GM21447 (cell line): Measurements from ENCODE around the gene ESPN.
"Not testable (repeated sequence)": the region's sequence is repeated elsewhere in the genome, so short reads cannot be mapped to it uniquely, and the experiment has no call there.

Experiments used
- ATAC-seq: cut with Tn5 transposase; IDR thresholded peaks from one replicate; pipeline ENCODE4 v1.9.1; 2021; ENCODE audit not compliant: unreplicated experiment

ESPN gene

DNA sequence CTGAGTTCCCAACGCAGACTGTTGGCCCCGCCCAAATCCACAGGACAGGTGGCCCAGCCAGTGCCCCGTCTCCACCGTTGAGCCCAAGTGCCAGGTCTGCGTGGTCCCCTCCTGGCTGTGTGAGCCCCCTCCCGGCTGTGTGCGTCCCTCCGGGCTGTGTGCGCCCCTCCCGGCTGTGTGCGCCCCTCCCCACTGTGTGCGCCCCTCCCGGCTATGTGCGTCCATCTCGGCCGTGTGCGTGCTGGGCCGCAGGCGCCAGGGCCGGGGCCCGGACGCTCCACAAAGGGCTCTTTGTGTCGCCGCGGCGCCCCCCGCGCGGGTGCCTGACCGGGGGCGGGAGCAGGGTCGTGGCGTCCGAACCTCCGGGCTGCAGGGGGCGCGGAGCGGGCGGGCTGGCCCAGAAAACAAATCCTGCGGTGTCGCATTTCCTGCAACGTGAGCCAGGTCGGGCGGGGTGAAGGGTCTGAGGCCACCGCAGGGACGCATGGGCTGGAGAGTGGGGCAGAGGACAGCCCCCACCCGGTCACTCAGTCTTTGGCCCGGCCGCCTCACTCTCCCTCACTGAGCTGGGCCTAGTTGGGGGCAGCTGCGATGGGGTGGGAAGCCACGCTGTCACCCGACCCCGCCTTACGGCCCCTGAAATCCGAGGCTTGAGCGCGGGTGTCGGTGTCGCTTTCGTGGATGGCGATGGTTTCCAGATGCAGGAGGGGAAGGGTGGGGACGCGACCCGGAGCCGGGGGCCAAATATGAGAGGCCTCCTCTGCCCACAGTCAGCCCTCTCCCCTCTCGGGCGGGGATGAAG lies 22.6 kb downstream of the ESPN start:
- ATAC-seq: no peak

DNA sequence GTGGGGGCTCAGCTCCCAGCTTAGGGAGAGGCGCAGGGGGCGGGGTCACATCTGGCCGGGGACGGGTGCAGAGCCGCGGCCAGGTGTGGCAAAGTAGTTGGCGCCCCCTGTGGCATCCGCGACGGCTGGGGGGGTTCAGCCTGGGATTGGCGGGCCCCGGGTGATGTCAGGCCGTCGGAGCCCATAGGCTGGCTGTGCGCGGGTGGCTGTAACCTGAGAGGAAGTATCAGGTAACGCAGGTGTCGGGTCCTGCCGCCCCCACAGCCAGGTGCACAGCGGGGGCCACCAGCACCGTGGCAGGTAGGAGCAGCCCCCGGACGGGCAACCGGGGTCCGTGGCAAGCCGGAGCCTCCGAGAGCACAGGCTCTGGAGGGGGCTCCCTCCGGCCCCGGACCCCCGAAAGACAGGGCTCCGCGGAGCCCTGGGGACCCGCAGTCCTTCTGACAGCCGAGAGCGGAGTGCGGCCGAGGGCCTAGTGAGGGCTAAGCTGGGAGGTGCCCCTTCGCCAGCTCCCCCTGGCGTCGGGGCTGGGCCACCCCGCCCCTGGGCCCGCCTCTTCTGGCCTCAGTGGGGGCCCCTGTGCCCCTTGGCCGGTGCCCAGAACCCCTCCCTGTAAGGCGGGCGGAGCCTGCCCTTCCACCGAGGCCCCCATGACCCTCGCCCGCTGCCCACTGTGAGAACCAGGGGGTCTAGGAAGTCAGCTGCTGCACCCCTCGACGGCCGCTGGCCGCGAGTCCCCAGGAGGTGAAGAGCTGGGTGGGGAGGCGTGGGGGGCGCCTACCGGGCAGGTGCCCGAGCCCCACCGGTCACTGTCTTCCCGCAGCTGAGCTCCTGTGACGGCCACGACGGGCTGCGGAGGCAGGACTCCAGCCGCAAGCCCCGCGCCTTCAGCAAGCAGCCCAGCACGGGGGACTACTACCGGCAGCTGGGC lies 23.5 kb downstream of the ESPN start:
- no peak for ATAC-seq

DNA sequence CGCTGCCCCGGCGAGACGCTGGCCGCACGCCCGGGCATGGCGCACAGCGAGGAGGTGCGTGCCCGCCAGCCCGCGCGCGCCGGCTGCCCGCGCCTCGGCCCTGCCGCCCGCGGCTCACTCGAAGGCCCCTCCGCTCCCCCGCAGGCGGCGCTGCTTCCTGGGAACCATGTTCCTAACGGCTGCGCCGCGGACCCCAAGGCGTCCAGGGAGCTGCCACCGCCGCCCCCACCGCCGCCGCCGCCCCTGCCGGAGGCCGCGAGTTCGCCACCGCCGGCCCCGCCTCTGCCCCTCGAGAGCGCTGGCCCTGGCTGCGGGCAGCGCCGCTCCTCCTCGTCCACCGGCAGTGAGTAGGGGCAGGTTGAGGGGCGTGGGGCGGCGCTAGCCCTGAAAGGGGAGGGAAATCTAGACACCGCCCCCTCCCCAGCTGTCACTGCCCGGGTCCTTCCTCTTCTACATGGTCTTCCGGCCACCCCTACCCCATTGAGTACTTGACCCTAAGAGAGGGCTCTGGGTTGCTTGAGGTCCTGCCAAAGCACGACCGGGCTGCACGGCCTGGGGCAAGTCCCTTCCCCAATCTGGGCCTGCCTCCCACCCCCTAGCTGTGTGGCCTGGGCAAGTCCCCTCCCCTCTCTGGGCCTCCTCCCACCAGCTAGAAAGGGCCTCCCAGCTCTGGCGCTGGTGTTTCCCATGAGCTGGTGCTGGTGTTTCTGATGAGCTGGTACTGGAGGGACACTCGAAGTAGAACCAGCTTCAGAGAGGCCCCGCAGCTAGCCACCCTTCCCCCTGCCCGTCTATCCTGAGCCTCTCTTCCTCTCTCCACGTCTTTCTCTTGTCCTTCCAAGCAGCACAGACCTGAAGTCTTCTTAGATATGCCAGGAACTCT lies 24.4 kb downstream of the ESPN start:
- no peak for ATAC-seq

DNA sequence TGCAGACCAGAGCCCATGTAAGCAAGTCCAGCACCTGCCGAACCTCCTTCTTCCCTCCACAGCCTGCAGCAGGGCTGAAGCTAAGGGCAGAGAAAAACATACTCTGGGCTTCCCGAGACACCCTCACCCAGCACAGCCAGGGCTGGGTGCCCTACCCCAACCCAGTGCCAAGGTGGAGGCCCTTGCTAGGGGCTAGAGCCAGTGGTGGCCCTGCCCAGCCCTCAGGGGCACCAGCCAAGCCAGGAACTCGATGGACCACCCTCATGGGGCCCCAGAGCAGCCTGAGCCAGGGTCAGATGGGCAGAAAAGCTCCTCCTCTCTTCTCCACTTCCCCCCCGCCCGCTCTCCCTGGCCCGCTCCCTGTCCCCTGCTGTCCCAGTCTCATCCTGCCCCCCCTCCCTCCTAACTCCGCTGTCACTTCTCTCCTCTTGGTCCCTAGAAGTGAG lies 25.5 kb downstream of the ESPN start:
- no peak for ATAC-seq

DNA sequence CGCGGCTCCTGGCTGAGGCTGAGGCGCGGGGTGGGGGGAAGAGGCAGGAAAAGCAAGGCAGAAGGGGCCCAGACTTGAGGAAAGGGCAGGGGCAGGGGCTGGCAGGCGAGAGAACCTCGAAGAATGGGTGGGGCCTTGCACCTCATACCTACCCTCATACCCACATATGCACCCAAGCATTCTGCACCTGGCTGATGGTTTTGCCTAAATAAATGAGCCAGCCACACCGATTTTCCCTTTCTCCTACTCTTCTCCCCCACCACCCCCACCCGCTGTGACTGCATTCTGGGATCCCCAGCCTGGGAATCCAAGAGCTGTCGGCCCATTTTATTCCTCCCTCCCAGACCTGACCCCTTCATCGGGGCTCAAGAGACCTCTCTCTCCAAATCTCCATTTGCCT lies 25.9 kb downstream of the ESPN start:
- not testable (repeated sequence) for ATAC-seq

DNA sequence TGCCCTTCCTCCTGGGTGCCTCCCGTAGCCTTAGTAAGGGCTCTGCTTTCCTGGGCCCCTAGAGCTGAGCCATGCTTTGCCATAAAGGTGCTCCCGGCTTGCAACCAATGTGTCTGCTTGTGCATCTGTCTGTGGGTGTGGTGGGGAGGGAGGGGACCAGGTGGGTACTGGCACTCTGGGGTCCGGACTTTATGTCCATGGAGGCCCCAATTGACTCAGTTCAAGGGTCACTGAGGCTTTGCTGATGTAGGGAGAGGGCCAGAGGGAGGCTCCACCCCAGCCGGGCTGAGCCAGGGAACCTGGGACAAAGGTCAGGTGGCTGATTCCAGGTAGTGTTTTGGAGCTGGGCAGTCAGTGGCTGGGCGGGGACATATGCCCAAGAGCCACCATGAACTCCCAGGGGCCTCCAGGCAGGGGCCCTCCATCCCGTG lies 26.4 kb downstream of the ESPN start:
- ATAC-seq: no peak

DNA sequence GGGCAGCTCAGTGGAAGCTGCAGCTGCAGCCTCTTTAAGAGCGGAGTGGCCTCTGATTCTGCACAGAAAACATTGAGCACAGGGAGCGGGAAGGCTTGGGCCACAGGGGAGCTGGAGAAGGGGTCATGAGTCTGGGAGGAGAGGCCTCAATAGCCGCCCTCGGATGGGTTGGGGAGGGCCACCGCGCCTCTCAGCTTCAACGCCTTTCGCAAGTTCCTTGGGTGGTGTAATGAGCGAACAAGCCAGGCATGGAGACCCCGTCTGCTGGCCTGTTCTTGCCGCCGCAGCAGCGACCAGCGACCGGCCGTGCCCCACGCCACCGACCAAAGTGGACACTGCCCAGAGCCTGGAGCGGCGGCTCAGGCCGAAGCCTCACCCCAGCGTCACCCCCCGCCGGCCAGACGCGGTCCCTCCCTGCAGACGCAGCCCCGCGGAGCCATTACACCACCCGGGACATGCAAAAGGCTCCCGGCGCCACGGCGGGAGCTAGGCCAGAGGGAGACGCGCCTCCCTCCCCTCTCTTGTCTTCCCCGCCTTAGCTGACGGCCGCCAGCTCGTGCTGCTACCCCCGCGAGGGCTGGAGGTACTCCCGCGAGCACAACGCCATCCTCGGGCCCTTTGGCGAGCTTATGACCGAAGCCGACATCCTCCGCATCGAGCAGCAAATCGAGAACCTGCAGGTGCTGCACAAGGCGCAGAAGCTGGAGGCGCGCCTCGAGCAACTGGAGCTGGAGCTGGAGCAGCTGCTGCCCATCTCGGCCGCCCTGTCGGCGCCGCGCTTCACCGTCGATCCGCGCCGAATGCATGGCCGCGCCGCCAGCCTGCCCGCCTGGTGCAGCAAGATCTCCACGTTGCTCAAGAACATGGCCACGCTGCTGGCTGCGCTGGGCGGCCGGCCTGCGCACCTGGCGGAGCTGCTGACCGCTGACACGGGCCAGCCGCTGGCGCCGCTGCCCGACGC lies 29.6 kb downstream of the ESPN start:
- not testable (repeated sequence) for ATAC-seq

DNA sequence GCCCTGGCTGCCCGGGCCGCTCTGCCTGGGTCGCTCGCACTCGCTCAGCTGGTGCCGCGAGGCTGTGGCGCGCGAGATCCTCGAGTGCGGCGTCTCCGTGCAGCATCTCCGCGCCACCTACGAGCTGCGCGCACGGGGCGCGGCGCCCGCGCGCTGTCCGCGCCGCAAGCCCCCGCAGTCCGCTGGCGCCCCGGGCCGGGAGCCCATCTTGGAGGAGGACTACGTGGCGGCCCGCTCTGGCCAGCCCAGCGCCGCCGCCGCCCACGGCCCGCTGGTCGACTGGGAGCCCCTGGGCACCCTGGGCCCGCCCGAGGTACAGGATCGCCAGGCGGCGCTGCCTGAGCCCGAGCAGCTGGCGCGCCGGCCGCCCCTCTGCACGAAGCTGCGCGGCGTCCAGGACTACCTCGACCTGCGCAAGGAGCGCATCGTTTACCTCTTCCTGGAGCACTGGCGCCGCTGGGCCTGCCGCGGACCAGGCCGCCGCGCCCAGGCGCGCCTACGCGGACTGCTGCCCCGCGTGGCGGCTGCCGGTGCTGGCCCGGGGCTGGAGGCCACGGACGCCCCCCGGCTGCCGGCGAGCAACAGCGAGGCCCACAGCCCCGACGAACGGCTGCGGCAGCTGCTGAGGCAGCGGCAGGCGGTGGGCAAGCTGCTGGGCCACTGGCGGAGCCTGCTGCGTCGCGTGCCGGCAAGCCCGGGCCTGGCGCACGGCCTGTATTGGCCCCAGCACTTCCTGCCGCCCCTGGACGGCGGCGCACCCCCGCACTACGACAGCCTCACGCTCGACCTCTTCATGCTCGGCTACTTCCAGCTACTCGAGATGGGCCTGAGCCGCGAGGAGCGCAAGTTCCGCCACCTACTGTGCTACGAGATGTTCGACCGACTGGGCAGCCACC lies 30.5 kb downstream of the ESPN start:
- ATAC-seq: no peak

DNA sequence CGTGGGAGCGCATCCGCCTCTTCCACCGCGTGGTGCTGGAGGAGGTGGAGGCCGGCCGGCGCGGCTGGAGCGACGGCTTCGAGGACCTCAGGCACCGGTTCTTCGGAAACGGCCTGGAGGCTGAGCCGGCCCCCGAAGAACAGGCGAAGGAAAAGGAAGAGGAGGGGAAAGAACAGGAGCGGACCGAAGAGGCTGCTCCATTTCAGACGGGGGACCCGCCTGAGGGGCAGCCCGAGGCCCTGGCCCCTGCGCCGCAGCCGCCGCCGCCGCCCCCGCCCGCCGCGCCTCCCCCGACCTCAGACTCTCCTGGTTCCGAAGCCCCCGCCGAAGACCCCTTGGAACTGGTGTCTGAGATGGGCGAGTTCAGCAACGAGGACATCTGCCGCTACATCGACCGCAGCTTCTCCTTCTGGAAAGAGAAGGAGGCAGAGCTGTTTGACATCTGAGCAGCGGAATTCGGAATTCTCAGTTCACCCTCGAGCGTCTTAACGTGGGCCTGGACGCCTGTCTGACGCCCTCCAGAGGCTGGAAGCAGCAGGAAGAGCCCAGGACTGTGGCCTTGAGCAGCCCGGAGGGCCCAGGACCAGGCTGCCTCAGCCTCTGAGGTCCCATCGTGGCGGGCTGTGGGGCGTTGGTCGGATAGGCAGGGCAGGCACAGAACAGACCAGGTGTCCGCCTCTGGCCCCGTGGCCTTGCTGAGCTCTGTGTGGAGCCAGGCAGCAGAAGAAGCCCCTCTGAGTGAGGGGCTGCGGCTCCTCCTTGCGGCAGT lies 31.4 kb downstream of the ESPN start:
- not testable (repeated sequence) for ATAC-seq

DNA sequence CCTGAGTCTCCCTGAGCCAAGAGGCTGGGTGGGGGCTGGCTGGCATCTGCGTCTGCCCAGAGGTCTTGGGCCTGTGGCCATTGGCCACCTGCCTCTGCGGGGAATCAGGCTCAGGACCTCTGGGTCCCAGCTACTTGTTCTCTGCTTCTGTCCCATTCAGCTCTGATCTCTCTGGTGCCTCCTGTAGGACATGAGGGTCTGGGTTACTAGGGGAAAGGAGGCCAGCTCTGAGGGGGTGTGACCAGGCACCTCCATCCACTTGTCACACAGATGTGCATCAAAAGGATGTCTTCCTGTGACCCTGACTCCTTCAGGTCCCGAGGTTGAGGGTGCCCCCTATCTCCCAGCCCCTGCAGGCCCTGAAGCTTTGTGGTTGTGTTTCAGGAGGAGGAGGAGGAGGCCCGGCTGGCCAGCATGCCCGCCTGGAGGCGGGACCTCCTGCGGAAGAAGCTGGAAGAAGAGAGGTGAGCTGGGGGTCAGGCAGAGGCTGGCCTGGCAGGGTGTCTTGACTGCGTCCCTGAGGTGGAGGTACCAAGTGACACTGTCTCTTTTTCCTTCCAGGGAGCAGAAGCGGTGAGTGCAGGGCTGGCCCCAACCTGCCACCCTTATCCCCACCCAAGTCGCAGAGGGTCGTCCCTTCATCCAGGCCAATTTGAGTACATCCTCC lies 32.4 kb downstream of the ESPN start:
- ATAC-seq: no peak

DNA sequence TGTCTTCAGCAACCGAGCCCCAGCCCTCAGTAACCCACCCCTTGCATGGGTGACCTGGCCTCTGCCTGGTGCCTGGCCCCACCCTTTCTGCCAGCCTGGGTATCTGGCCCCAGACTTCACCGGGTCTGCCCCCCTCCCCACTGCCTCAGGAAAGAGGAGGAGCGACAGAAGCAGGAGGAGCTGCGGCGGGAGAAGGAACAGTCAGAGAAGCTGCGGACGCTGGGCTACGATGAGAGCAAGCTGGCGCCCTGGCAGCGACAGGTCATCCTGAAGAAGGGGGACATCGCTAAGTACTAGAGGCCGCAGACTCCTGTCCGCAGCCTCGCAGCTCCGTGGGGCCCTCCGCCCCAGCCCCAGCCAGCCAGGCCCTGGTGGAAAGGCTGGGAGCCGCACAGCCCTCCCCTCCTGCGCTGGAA lies 35.3 kb downstream of the ESPN start:
- ATAC-seq: no peak

DNA sequence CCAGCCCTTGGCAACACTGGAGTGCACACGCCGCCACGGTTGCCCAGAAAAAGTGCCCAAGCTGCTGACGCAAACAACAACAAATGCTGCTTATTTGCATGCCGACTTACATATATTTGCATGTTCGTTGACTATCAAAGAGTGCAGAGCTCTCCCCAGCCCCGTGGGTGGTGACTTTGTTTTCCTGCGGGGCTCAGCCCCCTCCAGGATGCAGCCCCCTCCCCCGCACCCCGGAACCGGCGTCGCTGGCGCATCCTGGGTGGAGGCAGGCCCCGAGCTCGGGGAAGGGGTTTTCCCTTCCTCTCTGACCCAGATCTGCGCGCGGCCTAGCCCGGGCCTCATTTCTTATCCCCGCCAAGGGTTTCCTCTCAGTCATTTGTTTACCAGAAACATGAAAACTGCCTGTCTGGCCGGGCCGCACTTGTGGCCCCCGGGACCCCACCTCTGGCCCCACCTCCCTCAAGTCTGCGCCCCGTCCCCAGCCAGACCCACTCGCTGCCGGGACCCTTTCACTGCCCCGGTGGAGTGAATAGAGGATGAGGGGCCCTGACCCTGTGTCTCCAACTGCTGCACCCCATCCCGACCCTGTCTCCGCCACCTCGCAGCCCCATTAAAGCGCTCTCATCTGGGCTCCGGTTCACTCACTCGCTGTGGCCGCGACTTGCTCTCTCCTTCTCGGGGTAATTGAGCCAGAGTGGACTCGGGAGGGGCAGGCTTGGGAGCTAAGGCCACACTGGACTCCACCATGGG lies 35.9 kb downstream of the ESPN start:
- ATAC-seq: no peak

DNA sequence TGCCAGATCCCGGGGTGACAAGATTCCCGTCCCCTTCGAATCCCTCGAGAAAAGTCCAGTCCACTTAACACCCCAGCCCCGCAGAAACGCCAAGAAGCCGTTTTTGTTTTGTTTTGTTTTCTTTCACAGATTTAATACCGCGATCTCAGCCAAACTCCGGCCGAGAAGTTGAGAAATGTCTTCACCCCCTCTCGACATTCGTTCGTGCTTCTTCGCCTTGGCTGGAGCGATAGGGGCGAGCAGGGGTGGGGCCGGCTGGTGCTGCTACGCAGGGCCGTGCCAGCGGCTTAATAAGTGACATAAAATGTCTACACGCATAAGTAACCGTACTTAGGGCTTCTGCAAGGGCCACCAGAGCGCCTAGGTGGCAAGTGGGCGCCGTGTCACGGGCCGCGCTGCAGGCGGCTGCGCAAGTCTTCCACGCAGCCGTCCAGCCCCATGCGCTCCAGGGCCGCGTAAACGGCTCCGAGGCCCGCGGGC lies 36.5 kb downstream of the ESPN start:
- no peak for ATAC-seq

DNA sequence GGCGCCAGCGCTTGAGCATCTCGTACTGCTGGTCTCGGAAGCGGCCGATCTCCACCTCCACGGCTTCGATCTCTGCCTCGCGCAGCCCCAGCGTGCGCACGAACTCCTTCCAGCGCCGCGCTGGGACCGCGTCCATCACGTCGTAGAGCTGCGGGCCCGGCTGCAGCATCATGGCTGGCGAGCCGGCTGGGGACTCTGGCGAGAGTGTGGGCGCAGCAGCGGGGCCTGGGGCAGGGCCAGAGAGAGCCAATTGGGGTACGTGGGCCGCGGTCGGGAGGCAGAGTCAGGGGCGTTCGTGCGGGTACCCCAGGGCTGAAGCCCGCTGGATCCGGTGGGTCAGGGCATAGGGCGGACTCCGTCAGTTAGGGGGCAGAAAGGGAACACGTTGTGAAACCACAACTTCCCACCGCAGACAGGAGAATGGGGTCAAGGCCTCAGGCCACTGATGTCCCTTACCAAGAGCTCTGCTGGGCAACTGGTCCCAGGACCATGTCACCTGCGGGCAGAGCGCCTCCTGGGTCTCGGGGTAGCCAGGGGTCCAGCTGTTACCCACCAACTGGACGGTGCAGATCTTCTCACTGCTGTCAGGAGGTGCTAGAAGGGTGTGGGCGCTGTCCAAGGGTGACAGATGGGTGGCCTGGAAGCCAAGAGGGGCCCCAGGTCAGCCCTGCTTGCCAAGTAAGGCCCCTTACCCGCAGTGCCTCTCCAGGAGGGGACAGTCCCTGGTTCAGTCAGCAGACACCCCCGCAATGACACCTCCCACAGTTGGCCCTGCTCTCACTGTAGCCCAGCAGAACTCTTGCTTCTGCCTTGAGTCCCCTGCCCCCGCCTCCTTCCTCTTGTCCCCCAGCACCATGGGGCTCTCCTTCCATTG lies 37.2 kb downstream of the ESPN start:
- ATAC-seq: no peak

DNA sequence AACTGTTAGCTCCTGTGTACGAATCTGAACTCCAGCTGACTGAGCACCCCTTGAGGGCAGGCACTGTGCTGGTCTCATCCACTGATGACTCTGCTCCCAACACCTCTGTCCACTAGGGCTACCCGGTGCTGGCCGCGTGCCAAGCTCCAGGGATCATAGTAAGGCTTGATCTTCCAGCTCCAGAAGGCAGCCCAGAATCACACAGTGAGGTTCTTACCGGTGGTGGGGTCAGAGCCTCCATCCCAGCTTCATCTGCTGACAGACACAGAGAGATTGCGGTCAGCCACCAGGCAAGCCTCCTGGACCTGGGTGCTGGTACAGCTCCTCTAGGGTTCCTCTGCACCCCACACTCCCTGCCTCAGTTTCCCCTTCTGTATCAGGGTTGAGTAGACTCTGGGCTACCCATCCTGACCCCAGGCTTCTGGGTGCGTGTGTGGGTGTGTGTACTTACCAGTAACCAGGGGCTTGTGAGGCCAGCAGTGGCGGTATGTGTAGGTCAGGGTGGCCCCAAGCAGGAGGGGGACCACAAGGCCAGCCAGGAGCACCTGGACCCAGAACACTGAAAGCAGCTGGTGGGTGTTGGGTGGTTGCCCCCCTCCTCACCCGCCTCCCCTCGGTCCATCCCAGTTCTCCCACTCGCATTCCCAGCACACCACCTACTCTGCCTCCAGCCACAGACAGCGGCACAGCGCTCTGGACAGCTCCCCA lies 38.0 kb downstream of the ESPN start:
- no peak for ATAC-seq
